Measurements from ENCODE around the gene CTSD. TPM values are rescaled to one million over a fixed set of nuclear protein-coding genes. Genes with fewer than 3 reads are reported as not detected.

Gene CTSD
- total RNA-seq, 1 donor from 2014 or later, result 940 TPM

- peak; percentile 87 for DNase-seq (ENCODE audit: low spot score)
These were observed 19.4 kb upstream of the CTSD start for GRCh38 chr11:1782831-1783724.

- DNase-seq (ENCODE audit: low spot score), result peak; percentile 82
These were observed 18.4 kb upstream of the CTSD start for GRCh38 chr11:1782031-1782590.

- DNase-seq (ENCODE audit: low spot score), result peak; percentile 73
These were observed 17.9 kb upstream of the CTSD start for GRCh38 chr11:1781593-1781975.

GRCh38 chr11:1780700-1781592 is 17.2 kb upstream of the CTSD start:
- peak; percentile 85 for DNase-seq (ENCODE audit: low spot score)

- DNase-seq (ENCODE audit: low spot score), result peak; percentile 59
These were observed 16.3 kb upstream of the CTSD start for GRCh38 chr11:1779806-1780699.

GRCh38 chr11:1779034-1779805 is 15.5 kb upstream of the CTSD start:
- peak; percentile 78 for DNase-seq (ENCODE audit: low spot score)

GRCh38 chr11:1778141-1778911 is 14.6 kb upstream of the CTSD start:
- DNase-seq (ENCODE audit: low spot score), result peak; percentile 65

- DNase-seq (ENCODE audit: low spot score), result peak; percentile 43
These were observed 14.0 kb upstream of the CTSD start for GRCh38 chr11:1777737-1778136.

GRCh38 chr11:1776944-1777715 is 13.4 kb upstream of the CTSD start:
- peak; percentile 45 for DNase-seq (ENCODE audit: low spot score)

GRCh38 chr11:1776331-1776851 is 12.7 kb upstream of the CTSD start:
- peak; percentile 80 for DNase-seq (ENCODE audit: low spot score)

GRCh38 chr11:1774886-1775285 is 11.2 kb upstream of the CTSD start:
- peak; percentile 75 for DNase-seq (ENCODE audit: low spot score)

- DNase-seq (ENCODE audit: low spot score), result peak; percentile 87
These were observed 10.3 kb upstream of the CTSD start for GRCh38 chr11:1773994-1774550.

GRCh38 chr11:1773131-1773993 is 9.6 kb upstream of the CTSD start:
- DNase-seq (ENCODE audit: low spot score), result peak; percentile 76

- peak; percentile 89 for DNase-seq (ENCODE audit: low spot score)
These were observed 8.8 kb upstream of the CTSD start for GRCh38 chr11:1772270-1773130.

GRCh38 chr11:1771700-1772099 is 8.0 kb upstream of the CTSD start:
- DNase-seq (ENCODE audit: low spot score), result peak; percentile 26

GRCh38 chr11:1771273-1771672 is 7.5 kb upstream of the CTSD start:
- DNase-seq (ENCODE audit: low spot score), result peak; percentile 49
